GM19043 (cell line): Measurements from ENCODE around the gene TFAP2A.

Source experiments
- ATAC-seq: cut with Tn5 transposase; IDR thresholded peaks from one replicate; pipeline ENCODE4 v1.9.1; 2021; ENCODE audit warnings: low read depth; ENCODE audit not compliant: unreplicated experiment

TFAP2A gene

GRCh38 chr6:10385524-10386132, 29.2 kb downstream of the TFAP2A start:
- ATAC-seq, result no peak

- no peak for ATAC-seq
These were observed 30.0 kb downstream of the TFAP2A start for GRCh38 chr6:10384610-10385523.

GRCh38 chr6:10384091-10384609, 30.7 kb downstream of the TFAP2A start:
- ATAC-seq, result no peak

- ATAC-seq, result no peak
These were observed 31.4 kb downstream of the TFAP2A start for GRCh38 chr6:10383331-10384090.

- no peak for ATAC-seq
These were observed 32.0 kb downstream of the TFAP2A start for GRCh38 chr6:10382728-10383330.

GRCh38 chr6:10382322-10382721, 32.6 kb downstream of the TFAP2A start:
- ATAC-seq, result no peak

- no peak for ATAC-seq
These were observed 33.1 kb downstream of the TFAP2A start for GRCh38 chr6:10381830-10382208.

- ATAC-seq, result no peak
These were observed 33.6 kb downstream of the TFAP2A start for GRCh38 chr6:10381133-10381829.

- no peak for ATAC-seq
These were observed 39.4 kb downstream of the TFAP2A start for GRCh38 chr6:10375391-10375969.

GRCh38 chr6:10373642-10374359, 41.1 kb downstream of the TFAP2A start:
- no peak for ATAC-seq

- no peak for ATAC-seq
These were observed 45.0 kb downstream of the TFAP2A start for GRCh38 chr6:10369896-10370295.

GRCh38 chr6:10368861-10369260, 46.0 kb downstream of the TFAP2A start:
- ATAC-seq, result no peak

GRCh38 chr6:10363911-10364310, 51.0 kb downstream of the TFAP2A start:
- no peak for ATAC-seq

- ATAC-seq, result no peak
These were observed 52.6 kb downstream of the TFAP2A start for GRCh38 chr6:10362300-10362699.

GRCh38 chr6:10361428-10361827, 53.4 kb downstream of the TFAP2A start:
- ATAC-seq, result no peak

- ATAC-seq, result no peak
These were observed 55.3 kb downstream of the TFAP2A start for GRCh38 chr6:10359581-10359980.

GRCh38 chr6:10355115-10355702, 59.7 kb downstream of the TFAP2A start:
- no peak for ATAC-seq

- no peak for ATAC-seq
These were observed 63.1 kb downstream of the TFAP2A start for GRCh38 chr6:10351791-10352190.

- no peak for ATAC-seq
These were observed 64.2 kb downstream of the TFAP2A start for GRCh38 chr6:10350720-10351119.
